ENCODE results near the gene TTC29. TPM values are rescaled to one million over a fixed set of nuclear protein-coding genes. Genes with fewer than 3 reads are reported as not detected.

TTC29 gene
- total RNA-seq, 1 experiment from 2014 or later, result not detected

GRCh38 chr4:146883070-146883469 lies 62.6 kb downstream of the TTC29 start:
- Histone ChIP-seq H3K4me3 (ENCODE audit: low read depth, low read length) (no peak overlapping the region), H3K36me3 (ENCODE audit: control insufficient read depth, insufficient read depth, low read length) (no peaks in the 10 kb centered on the region), H3K27me3 (replicated peaks; ENCODE audit: control insufficient read depth, insufficient read depth, low read length) (no peaks in the 10 kb centered on the region), H3K4me1 (no peaks in the 10 kb centered on the region), H3K9me3 (no peaks in the 10 kb centered on the region)
- no TSS peak for BruUV-seq (replicated peaks)
- Mint-ChIP-seq H3K9me3 (ENCODE audit: unreplicated experiment) (no peaks in the 10 kb centered on the region), H3K27ac (ENCODE audit: unreplicated experiment) (no peak overlapping the region), H3K36me3 (ENCODE audit: insufficient read depth, unreplicated experiment) (no peaks in the 10 kb centered on the region), H3K27me3 (ENCODE audit: insufficient read depth, unreplicated experiment) (peaks cover 6% of the 10 kb centered on the region), H3K4me3 (ENCODE audit: unreplicated experiment) (no peak overlapping the region), H3K4me1 (ENCODE audit: low read depth, unreplicated experiment) (peaks cover 3% of the 10 kb centered on the region)
- no peak for DNase-seq
- ChIA-PET CTCF (no interaction called here), POLR2A (no interaction called here)
- intact Hi-C loops (cut with micrococcal nuclease; ENCODE audit: unreplicated experiment), result no loop called here
- TF ChIP-seq, protein P1, sequence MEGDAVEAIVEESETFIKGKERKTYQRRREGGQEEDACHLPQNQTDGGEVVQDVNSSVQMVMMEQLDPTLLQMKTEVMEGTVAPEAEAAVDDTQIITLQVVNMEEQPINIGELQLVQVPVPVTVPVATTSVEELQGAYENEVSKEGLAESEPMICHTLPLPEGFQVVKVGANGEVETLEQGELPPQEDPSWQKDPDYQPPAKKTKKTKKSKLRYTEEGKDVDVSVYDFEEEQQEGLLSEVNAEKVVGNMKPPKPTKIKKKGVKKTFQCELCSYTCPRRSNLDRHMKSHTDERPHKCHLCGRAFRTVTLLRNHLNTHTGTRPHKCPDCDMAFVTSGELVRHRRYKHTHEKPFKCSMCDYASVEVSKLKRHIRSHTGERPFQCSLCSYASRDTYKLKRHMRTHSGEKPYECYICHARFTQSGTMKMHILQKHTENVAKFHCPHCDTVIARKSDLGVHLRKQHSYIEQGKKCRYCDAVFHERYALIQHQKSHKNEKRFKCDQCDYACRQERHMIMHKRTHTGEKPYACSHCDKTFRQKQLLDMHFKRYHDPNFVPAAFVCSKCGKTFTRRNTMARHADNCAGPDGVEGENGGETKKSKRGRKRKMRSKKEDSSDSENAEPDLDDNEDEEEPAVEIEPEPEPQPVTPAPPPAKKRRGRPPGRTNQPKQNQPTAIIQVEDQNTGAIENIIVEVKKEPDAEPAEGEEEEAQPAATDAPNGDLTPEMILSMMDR (IDR thresholded peaks at IDR 0.05; ENCODE audit: insufficient read depth in 1 of 2, low read depth in 1 of 2, low read length in 1 of 2, severe bottlenecking in 1 of 2, unreplicated experiment in 1 of 2), result no peak

- no peaks in the 10 kb centered on the region for H3K4me1 ChIP-seq
- H3K4me3 Mint-ChIP-seq (ENCODE audit: unreplicated experiment), result no peak overlapping the region
- POLR2A ChIA-PET, result no interaction called here
- H3K4me1 Mint-ChIP-seq (ENCODE audit: low read depth, unreplicated experiment), result no peaks in the 10 kb centered on the region
- no peak for DNase-seq
- H3K27me3 ChIP-seq (replicated peaks; ENCODE audit: control insufficient read depth, insufficient read depth, low read length), result no peaks in the 10 kb centered on the region
- H3K9me3 Mint-ChIP-seq (ENCODE audit: unreplicated experiment), result no peaks in the 10 kb centered on the region
- no TSS peak for BruUV-seq (replicated peaks)
- no peaks in the 10 kb centered on the region for H3K36me3 Mint-ChIP-seq (ENCODE audit: insufficient read depth, unreplicated experiment)
- intact Hi-C loops (cut with micrococcal nuclease; ENCODE audit: unreplicated experiment), result no loop called here
- no peaks in the 10 kb centered on the region for H3K36me3 ChIP-seq (ENCODE audit: control insufficient read depth, insufficient read depth, low read length)
- H3K4me3 ChIP-seq (ENCODE audit: low read depth, low read length), result no peak overlapping the region
- H3K27me3 Mint-ChIP-seq (ENCODE audit: insufficient read depth, unreplicated experiment), result peaks cover 4% of the 10 kb centered on the region
- CTCF ChIA-PET, result no interaction called here
- no peaks in the 10 kb centered on the region for H3K9me3 ChIP-seq
- TF ChIP-seq, protein P1 (IDR thresholded peaks at IDR 0.05; ENCODE audit: insufficient read depth in 1 of 2, low read depth in 1 of 2, low read length in 1 of 2, severe bottlenecking in 1 of 2, unreplicated experiment in 1 of 2), result no peak
- H3K27ac Mint-ChIP-seq (ENCODE audit: unreplicated experiment), result no peak overlapping the region
Measured at GRCh38 chr4:146857298-146857697, 88.4 kb downstream of the TTC29 start.

GRCh38 chr4:146855761-146856160 lies 89.9 kb downstream of the TTC29 start:
- Histone ChIP-seq H3K4me1 (no peaks in the 10 kb centered on the region), H3K4me3 (ENCODE audit: low read depth, low read length) (no peak overlapping the region), H3K36me3 (ENCODE audit: control insufficient read depth, insufficient read depth, low read length) (no peaks in the 10 kb centered on the region), H3K9me3 (no peaks in the 10 kb centered on the region), H3K27me3 (replicated peaks; ENCODE audit: control insufficient read depth, insufficient read depth, low read length) (no peaks in the 10 kb centered on the region)
- intact Hi-C loops (cut with micrococcal nuclease; ENCODE audit: unreplicated experiment), result no loop called here
- Mint-ChIP-seq H3K9me3 (ENCODE audit: unreplicated experiment) (no peaks in the 10 kb centered on the region), H3K4me1 (ENCODE audit: low read depth, unreplicated experiment) (no peaks in the 10 kb centered on the region), H3K36me3 (ENCODE audit: insufficient read depth, unreplicated experiment) (no peaks in the 10 kb centered on the region), H3K27ac (ENCODE audit: unreplicated experiment) (no peak overlapping the region), H3K27me3 (ENCODE audit: insufficient read depth, unreplicated experiment) (peaks cover 4% of the 10 kb centered on the region), H3K4me3 (ENCODE audit: unreplicated experiment) (no peak overlapping the region)
- BruUV-seq (replicated peaks), result no TSS peak
- CTCF ChIA-PET, result no interaction called here
- no peak for DNase-seq
- POLR2A ChIA-PET, result no interaction called here
- TF ChIP-seq, protein P1 (IDR thresholded peaks at IDR 0.05; ENCODE audit: insufficient read depth in 1 of 2, low read depth in 1 of 2, low read length in 1 of 2, severe bottlenecking in 1 of 2, unreplicated experiment in 1 of 2), result no peak
